A549 (cell line): ENCODE measurements around the gene SSPN. TPM values are rescaled to one million over a fixed set of nuclear protein-coding genes. Genes with fewer than 3 reads are reported as not detected.

Experiments
- ATAC-seq, 2 experiments: fragments of 200-7000 bp in 1 of 2; fragments of >200 bp in 1 of 2; cut with Nextera tagmentation in 1 of 2; cut with Tn5 transposase in 1 of 2; 3 replicates each; pipeline versions ENCODE4 v1.8.0 to v1.9.1; 2018 to 2020; ENCODE audit warnings: mild to moderate bottlenecking in 1 of 2, moderate library complexity in 1 of 2
- CTCF ChIA-PET: fragments of 300-600 bp; sonication (Branson Sonifier 250); formaldehyde crosslinking; extraction: SDS; loops from one replicate; lab custom pipeline; 2021; ENCODE audit warnings: antibody characterized with exemption, inconsistent platforms; lab: Yijun Ruan, JAX
- POLR2A ChIA-PET: fragments of 350-600 bp; formaldehyde crosslinking; extraction: SDS; loops from one replicate; lab custom pipeline; 2021; ENCODE audit warnings: antibody characterized with exemption, inconsistent platforms; lab: Yijun Ruan, JAX
- DNase-seq, 2 experiments: peaks; one replicate each; pipeline versions ENCODE4 v3.0.0 to v3.0.0-alpha.2; 2011 to 2016; ENCODE audit warnings: low read depth in 1 of 2, low spot score in 1 of 2
- FAIRE-seq: peaks from 2 replicates; lab custom pipeline; 2011; peaks lifted over from hg19 to GRCh38; lab: Jason Lieb, UNC
- H3K27ac ChIP-seq, 2 experiments: fragments of >200 bp; sonication (Bioruptor Twin); formaldehyde crosslinking; 3 replicates each; pipeline ENCODE4 v1.5.1; 2016 to 2017
- H3K4me1 ChIP-seq: fragments of >200 bp; sonication (Bioruptor Twin); formaldehyde crosslinking; 3 replicates; pipeline ENCODE4 v1.6.1; 2016
- H3K4me2 ChIP-seq: fragments of >200 bp; sonication (Bioruptor Twin); formaldehyde crosslinking; 3 replicates; pipeline ENCODE4 v1.6.1; 2016
- H3K4me3 ChIP-seq: fragments of >200 bp; sonication (Bioruptor Twin); formaldehyde crosslinking; 3 replicates; pipeline ENCODE4 v1.5.1; 2016
- H3K9me3 ChIP-seq: fragments of >200 bp; sonication (Bioruptor Twin); formaldehyde crosslinking; 3 replicates; pipeline ENCODE4 v1.6.1; 2016
- CBX2 ChIP-seq: fragments of 200-600 bp; sonication (generic); IDR thresholded peaks from 2 replicates; pipeline ENCODE4 v1.6.1; 2016; ENCODE audit warnings: low read depth, mild to moderate bottlenecking, borderline replicate concordance
- CTCF ChIP-seq: fragments of >200 bp; sonication (Bioruptor Twin); formaldehyde crosslinking; IDR thresholded peaks from 3 replicates; pipeline ENCODE4 v1.5.1; 2016
- ESRRA ChIP-seq: fragments of 150-350 bp; IDR thresholded peaks from 2 replicates; pipeline ENCODE4 v1.6.1; 2014; ENCODE audit warnings: mild to moderate bottlenecking, low read length, borderline replicate concordance
- FOSB ChIP-seq: fragments of 250-450 bp; sonication (Bioruptor Pico); IDR thresholded peaks from 2 replicates; pipeline ENCODE4 v1.5.0; 2020; ENCODE audit warnings: mild to moderate bottlenecking, moderate library complexity
- FOSL2 ChIP-seq, 2 experiments: fragments of 450-650 bp in 1 of 2; fragments of >200 bp in 1 of 2; sonication (Bioruptor Twin) in 1 of 2; formaldehyde crosslinking; IDR thresholded peaks; 2 replicates each; pipeline versions ENCODE4 v1.5.0 to v1.6.1; 2016 to 2020; ENCODE audit warnings: mild to moderate bottlenecking in 1 of 2, moderate library complexity in 1 of 2
- HDAC2 ChIP-seq: fragments of 200-600 bp; sonication (generic); IDR thresholded peaks from 2 replicates; pipeline ENCODE4 v1.6.1; 2016
- KDM1A ChIP-seq: fragments of 200-600 bp; sonication (generic); IDR thresholded peaks from 2 replicates; pipeline ENCODE4 v1.6.1; 2016; ENCODE audit warnings: low read depth, mild to moderate bottlenecking
- KDM5A ChIP-seq: fragments of 200-600 bp; sonication (generic); IDR thresholded peaks from 2 replicates; pipeline ENCODE4 v1.6.1; 2016; ENCODE audit warnings: antibody characterized with exemption, mild to moderate bottlenecking
- MAFK ChIP-seq: fragments of 450-650 bp; IDR thresholded peaks from 2 replicates; pipeline ENCODE4 v1.6.1; 2014; ENCODE audit not compliant: partially characterized antibody
- MAX ChIP-seq: IDR thresholded peaks from 2 replicates; pipeline ENCODE4 v1.6.1; 2012
- NFE2L2 ChIP-seq: fragments of 150-350 bp; conservative IDR thresholded peaks from 2 replicates; pipeline ENCODE4 v1.6.1; 2014; ENCODE audit warnings: low read length
- NPAS2 ChIP-seq: fragments of 250-450 bp; sonication (Bioruptor Pico); IDR thresholded peaks from 2 replicates; pipeline ENCODE4 v1.8.0; 2022; ENCODE audit warnings: mild to moderate bottlenecking, moderate library complexity, borderline replicate concordance
- RAD21 ChIP-seq, 2 experiments: fragments of >200 bp in 1 of 2; sonication (Bioruptor Twin) in 1 of 2; formaldehyde crosslinking in 1 of 2; IDR thresholded peaks in 1 of 2; conservative IDR thresholded peaks in 1 of 2; 2 replicates in 1 of 2; 3 replicates in 1 of 2; pipeline ENCODE4 v1.6.1; 2012 to 2018; ENCODE audit warnings: inconsistent platforms in 1 of 2
- RCOR1 ChIP-seq: fragments of 150-350 bp; IDR thresholded peaks from 2 replicates; pipeline ENCODE4 v1.6.1; 2014; ENCODE audit warnings: antibody characterized with exemption, low read length, low read depth
- REST ChIP-seq: fragments of 200-600 bp; sonication (generic); IDR thresholded peaks from 2 replicates; pipeline ENCODE4 v1.6.1; 2016; ENCODE audit warnings: antibody characterized with exemption, mild to moderate bottlenecking, moderate library complexity
- TP53 ChIP-seq: fragments of 250-450 bp; sonication (Bioruptor Pico); IDR thresholded peaks from 2 replicates; pipeline ENCODE4 v1.5.0; 2021; ENCODE audit warnings: mild to moderate bottlenecking, moderate library complexity
- ZFP36 ChIP-seq: fragments of 450-650 bp; IDR thresholded peaks from 2 replicates; pipeline ENCODE4 v1.6.1; 2014; ENCODE audit warnings: borderline replicate concordance; ENCODE audit not compliant: partially characterized antibody
- WGBS: methylation state at CpG from one replicate; pipeline ENCODE4 v1.1.6; 2017; ENCODE audit errors: missing lambda C conversion rate; 5-methylcytosine and 5-hydroxymethylcytosine counted together
- polyA plus RNA-seq, 4 experiments: library from polyadenylated mRNA; depleted of rRNA in 3 of 4; stranded (reverse); fragments of >200 nt; fragmentation: RNase III in 1 of 4; extraction: RNeasy Plus Mini Kit Qiagen cat#74134 plus additional on column Dnase treatment in 1 of 4; gene quantifications; 2 replicates in 3 of 4; 3 replicates in 1 of 4; pipeline ENCODE4 v1.2.3, GENCODE V29; 2011 to 2017
- TF ChIP-seq, protein P1 (sequence below): IDR thresholded peaks from 2 replicates; pipeline ENCODE4 v1.6.1; 2012
- TF ChIP-seq, protein P2 (sequence below): fragments of >200 bp; sonication (Bioruptor Twin); formaldehyde crosslinking; IDR thresholded peaks from 3 replicates; pipeline ENCODE4 v1.6.1; 2016

The SSPN gene
- polyA plus RNA-seq, 2 of the 4 experiments (the other 2 are of a cell fraction) = 0.85 to 2.6 TPM

- H3K9me3 ChIP-seq = no peaks in the 10 kb centered on the region
- no peak overlapping the region for H3K4me3 ChIP-seq
- WGBS = 73% methylated on average over 14 of the region's 14 CpGs
- CTCF ChIA-PET = interaction anchor here (0.6 to 1.4 kb wide), 2 partner anchors 9 to 98 kb away, joined by 3 read pairs; no protein-coding TSS in a partner anchor
- TF ChIP-seq, protein P1, sequence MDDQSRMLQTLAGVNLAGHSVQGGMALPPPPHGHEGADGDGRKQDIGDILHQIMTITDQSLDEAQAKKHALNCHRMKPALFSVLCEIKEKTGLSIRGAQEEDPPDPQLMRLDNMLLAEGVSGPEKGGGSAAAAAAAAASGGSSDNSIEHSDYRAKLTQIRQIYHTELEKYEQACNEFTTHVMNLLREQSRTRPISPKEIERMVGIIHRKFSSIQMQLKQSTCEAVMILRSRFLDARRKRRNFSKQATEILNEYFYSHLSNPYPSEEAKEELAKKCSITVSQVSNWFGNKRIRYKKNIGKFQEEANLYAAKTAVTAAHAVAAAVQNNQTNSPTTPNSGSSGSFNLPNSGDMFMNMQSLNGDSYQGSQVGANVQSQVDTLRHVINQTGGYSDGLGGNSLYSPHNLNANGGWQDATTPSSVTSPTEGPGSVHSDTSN = no peak
- TF ChIP-seq TP53 = no peak
- TF ChIP-seq FOSB = no peak
- no peak for TF ChIP-seq MAX
- TF ChIP-seq, protein P2, sequence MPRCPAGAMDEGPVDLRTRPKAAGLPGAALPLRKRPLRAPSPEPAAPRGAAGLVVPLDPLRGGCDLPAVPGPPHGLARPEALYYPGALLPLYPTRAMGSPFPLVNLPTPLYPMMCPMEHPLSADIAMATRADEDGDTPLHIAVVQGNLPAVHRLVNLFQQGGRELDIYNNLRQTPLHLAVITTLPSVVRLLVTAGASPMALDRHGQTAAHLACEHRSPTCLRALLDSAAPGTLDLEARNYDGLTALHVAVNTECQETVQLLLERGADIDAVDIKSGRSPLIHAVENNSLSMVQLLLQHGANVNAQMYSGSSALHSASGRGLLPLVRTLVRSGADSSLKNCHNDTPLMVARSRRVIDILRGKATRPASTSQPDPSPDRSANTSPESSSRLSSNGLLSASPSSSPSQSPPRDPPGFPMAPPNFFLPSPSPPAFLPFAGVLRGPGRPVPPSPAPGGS = no peak
- TF ChIP-seq FOSL2 (IDR thresholded peaks at IDR 0.05) = no peak
- no peak for TF ChIP-seq FOSL2 (CRISPR knock-in tag; IDR thresholded peaks at IDR 0.05)
- TF ChIP-seq CTCF = no peak
- no peak for TF ChIP-seq NPAS2 (CRISPR knock-in tag)
- no peak for TF ChIP-seq RAD21 (conservative IDR thresholded peaks at IDR 0.05 in 1 of 2, IDR thresholded peaks at IDR 0.05 in 1 of 2)
- TF ChIP-seq RCOR1 = no peak
- TF ChIP-seq REST = no peak
- TF ChIP-seq CBX2 = no peak
- TF ChIP-seq KDM1A = no peak
- TF ChIP-seq MAFK = no peak
- H3K4me1 ChIP-seq = no peaks in the 10 kb centered on the region
- H3K4me2 ChIP-seq = no peak overlapping the region
- FAIRE-seq (no peak), ATAC-seq (no peak), DNase-seq (no peak)
- H3K27ac ChIP-seq = no peak overlapping the region
- POLR2A ChIA-PET = interaction anchor here (1.0 kb wide), 1 partner anchor 13 kb away, joined by 3 read pairs; no protein-coding TSS in a partner anchor
Observed at GRCh38 chr12:26287671-26288381, 92.5 kb downstream of the SSPN start.

GRCh38 chr12:26290565-26290964 lies 95.2 kb downstream of the SSPN start:
- FAIRE-seq = no peak
- ChIA-PET POLR2A (no interaction called here), CTCF (interaction anchor here (1.1 kb wide), 1 partner anchor 167 kb away, joined by 3 read pairs; no protein-coding TSS in a partner anchor)
- WGBS = 50% methylated on average over 2 of the region's 2 CpGs
- TF ChIP-seq NFE2L2 = no peak
- no peak for TF ChIP-seq ZFP36
- TF ChIP-seq KDM5A = no peak
- TF ChIP-seq ESRRA = no peak
- no peak for TF ChIP-seq HDAC2
- TF ChIP-seq, protein P2 = no peak
- Histone ChIP-seq H3K9me3 (no peaks in the 10 kb centered on the region), H3K4me1 (no peaks in the 10 kb centered on the region), H3K4me3 (no peak overlapping the region), H3K4me2 (no peak overlapping the region), H3K27ac (no peak overlapping the region)
- DNase-seq = no peak
- no peak for ATAC-seq
